Parathyroid adenoma (tissue), 2 donors: ENCODE measurements around the gene TBCE.
"Not testable (repeated sequence)": the region's sequence is repeated elsewhere in the genome, so short reads cannot be mapped to it uniquely, and the experiment has no call there.

Experiments used
- H2AFZ ChIP-seq: fragments of 300-600 bp; sonication (generic); one replicate; pipeline ENCODE4 v1.7.0; 2017; ENCODE audit warnings: antibody characterized with exemption, mild to moderate bottlenecking
- H3K27ac ChIP-seq: fragments of 300-600 bp; sonication (generic); one replicate; pipeline ENCODE4 v1.7.0; 2017
- H3K27me3 ChIP-seq: fragments of 300-600 bp; sonication (generic); one replicate; pipeline ENCODE4 v1.7.0; 2017; ENCODE audit warnings: low read length; ENCODE audit not compliant: control insufficient read depth, insufficient read depth
- H3K36me3 ChIP-seq: fragments of 300-600 bp; sonication (generic); one replicate; pipeline ENCODE4 v1.7.0; 2017; ENCODE audit warnings: low read length; ENCODE audit not compliant: control insufficient read depth, insufficient read depth
- H3K4me1 ChIP-seq: fragments of 300-600 bp; sonication (generic); one replicate; pipeline ENCODE4 v1.7.0; 2017; ENCODE audit warnings: control low read depth
- H3K4me2 ChIP-seq: fragments of 300-600 bp; sonication (generic); one replicate; pipeline ENCODE4 v1.7.0; 2017; ENCODE audit warnings: low read length
- H3K4me3 ChIP-seq: fragments of 300-600 bp; sonication (generic); one replicate; pipeline ENCODE4 v1.7.0; 2017; ENCODE audit warnings: low read depth, low read length
- H3K79me2 ChIP-seq: fragments of 300-600 bp; sonication (generic); one replicate; pipeline ENCODE4 v1.7.0; 2017; ENCODE audit warnings: control low read depth
- H3K9ac ChIP-seq: fragments of 300-600 bp; sonication (generic); one replicate; pipeline ENCODE4 v1.7.0; 2017; ENCODE audit warnings: mild to moderate bottlenecking
- H3K9me3 ChIP-seq: fragments of 300-600 bp; sonication (generic); one replicate; pipeline ENCODE4 v1.7.0; 2017; ENCODE audit warnings: low read length; ENCODE audit not compliant: control insufficient read depth
- TF ChIP-seq, protein P1 (sequence below): fragments of 300-600 bp; sonication (generic); IDR thresholded peaks from one replicate; pipeline ENCODE4 v1.7.0; 2017; ENCODE audit warnings: antibody characterized with exemption, mild to moderate bottlenecking
- donor health status: primary hyperparathyroidism.

Gene TBCE

DNA sequence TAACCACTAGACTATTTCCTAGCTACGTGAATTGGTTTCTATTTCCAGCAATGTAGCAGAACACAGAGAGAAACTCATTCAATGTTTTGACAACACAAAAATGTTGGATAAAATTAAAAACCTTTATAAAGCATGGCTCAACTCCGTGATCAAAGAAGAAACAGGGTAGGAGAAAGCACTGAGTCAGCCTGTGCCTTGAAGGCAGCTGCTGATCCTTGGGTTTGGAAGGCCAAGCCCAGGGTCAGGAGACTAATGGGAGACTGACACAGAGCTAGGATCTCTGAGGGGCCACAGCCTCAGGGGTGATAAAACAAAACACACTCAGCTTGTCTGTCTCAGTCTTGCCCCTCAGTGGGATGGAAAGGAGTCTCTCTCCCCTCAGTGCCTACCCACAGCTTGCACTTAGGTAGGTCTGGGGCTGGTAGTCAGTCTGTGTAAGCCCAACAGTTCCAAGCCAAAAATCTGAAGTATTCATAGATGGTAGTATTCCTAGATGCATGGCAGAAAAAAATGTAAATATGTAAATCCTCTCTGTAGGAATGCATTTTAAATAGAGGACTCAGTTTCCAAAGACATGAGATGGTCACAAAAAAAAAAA lies 83.8 kb downstream of the TBCE start:
- Histone ChIP-seq H3K4me1 (peaks cover 2% of the 10 kb centered on the region), H3K9me3 (no peaks in the 10 kb centered on the region), H2AFZ (no peak overlapping the region), H3K27ac (no peak overlapping the region), H3K4me3 (no peak overlapping the region), H3K27me3 (no peaks in the 10 kb centered on the region), H3K9ac (no peak overlapping the region), H3K36me3 (no peaks in the 10 kb centered on the region), H3K4me2 (no peak overlapping the region), H3K79me2 (no peaks in the 10 kb centered on the region)
- TF ChIP-seq, protein P1, sequence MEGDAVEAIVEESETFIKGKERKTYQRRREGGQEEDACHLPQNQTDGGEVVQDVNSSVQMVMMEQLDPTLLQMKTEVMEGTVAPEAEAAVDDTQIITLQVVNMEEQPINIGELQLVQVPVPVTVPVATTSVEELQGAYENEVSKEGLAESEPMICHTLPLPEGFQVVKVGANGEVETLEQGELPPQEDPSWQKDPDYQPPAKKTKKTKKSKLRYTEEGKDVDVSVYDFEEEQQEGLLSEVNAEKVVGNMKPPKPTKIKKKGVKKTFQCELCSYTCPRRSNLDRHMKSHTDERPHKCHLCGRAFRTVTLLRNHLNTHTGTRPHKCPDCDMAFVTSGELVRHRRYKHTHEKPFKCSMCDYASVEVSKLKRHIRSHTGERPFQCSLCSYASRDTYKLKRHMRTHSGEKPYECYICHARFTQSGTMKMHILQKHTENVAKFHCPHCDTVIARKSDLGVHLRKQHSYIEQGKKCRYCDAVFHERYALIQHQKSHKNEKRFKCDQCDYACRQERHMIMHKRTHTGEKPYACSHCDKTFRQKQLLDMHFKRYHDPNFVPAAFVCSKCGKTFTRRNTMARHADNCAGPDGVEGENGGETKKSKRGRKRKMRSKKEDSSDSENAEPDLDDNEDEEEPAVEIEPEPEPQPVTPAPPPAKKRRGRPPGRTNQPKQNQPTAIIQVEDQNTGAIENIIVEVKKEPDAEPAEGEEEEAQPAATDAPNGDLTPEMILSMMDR, result no peak

DNA sequence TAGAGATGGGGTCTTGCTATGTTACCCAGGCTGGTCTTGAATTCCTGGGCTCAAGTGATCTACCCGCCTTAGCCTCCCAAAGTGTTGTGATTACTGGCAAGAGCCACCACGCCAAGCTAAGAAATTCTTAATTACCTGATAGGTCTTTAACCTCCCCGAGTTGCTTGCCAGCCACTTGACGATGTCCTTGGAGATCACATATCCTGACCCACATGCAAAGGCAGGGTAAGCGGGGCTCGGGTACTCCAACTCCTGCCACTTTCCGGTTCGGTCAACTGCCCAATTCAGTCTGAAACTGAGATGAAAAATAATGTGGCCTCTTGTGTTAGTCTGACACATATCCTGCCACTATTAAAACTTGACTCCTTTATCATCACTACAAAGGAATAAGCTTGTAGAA lies 86.8 kb downstream of the TBCE start:
- Histone ChIP-seq H3K27ac (no peak overlapping the region), H3K4me1 (peaks cover 2% of the 10 kb centered on the region), H3K27me3 (no peaks in the 10 kb centered on the region), H3K4me3 (no peak overlapping the region), H3K4me2 (no peak overlapping the region), H3K36me3 (no peaks in the 10 kb centered on the region), H2AFZ (no peak overlapping the region), H3K9ac (no peak overlapping the region), H3K79me2 (no peaks in the 10 kb centered on the region), H3K9me3 (no peaks in the 10 kb centered on the region)
- TF ChIP-seq, protein P1, result no peak

DNA sequence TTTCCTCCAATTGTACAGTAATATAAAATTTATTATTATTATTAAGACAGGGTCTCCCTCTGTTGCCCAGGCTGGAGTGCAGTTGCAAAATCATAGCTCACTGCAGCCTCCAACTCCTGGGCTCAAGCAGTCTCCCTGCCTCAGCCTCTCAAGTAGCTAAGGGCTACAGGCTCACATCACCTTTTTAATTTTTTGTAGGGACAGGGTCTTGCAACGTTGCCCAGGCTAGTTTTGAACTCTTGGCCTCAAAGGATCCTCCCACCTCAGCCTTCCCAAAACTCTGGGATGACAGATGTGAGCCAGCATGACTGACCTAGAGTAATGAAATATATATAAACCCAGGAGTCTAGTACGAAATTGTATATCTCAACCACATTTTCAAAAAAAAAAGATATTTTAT lies 87.9 kb downstream of the TBCE start:
- Histone ChIP-seq H3K27ac (no peak overlapping the region), H3K4me2 (no peak overlapping the region), H3K9ac (no peak overlapping the region), H3K4me3 (no peak overlapping the region), H3K36me3 (no peaks in the 10 kb centered on the region), H3K9me3 (no peaks in the 10 kb centered on the region), H2AFZ (no peak overlapping the region), H3K4me1 (peaks cover under 1% of the 10 kb centered on the region), H3K79me2 (no peaks in the 10 kb centered on the region), H3K27me3 (no peaks in the 10 kb centered on the region)
- TF ChIP-seq, protein P1, result no peak

DNA sequence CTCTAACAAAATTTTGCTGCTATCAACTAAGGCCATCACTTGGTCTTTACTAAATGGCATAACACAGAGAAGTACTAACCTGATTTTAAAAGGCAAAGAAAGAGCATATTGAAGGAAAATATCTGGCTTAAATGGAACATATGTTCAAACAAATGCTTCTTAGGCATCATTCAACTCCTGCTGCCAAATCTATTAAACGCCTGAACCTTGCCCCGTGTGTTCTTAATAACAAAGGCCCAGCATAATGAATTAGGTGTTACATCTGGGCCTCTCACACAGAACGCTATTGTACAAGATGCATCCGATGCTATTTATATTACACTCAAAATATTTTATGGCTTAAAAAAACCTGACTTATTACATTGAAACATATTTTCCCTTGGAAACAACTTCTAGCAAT lies 88.6 kb downstream of the TBCE start:
- H3K9me3 ChIP-seq, result no peaks in the 10 kb centered on the region
- no peaks in the 10 kb centered on the region for H3K36me3 ChIP-seq
- H3K9ac ChIP-seq, result no peak overlapping the region
- no peaks in the 10 kb centered on the region for H3K4me1 ChIP-seq
- H3K4me3 ChIP-seq, result no peak overlapping the region
- H3K27me3 ChIP-seq, result no peaks in the 10 kb centered on the region
- no peak overlapping the region for H3K27ac ChIP-seq
- H3K4me2 ChIP-seq, result no peak overlapping the region
- no peak overlapping the region for H2AFZ ChIP-seq
- TF ChIP-seq, protein P1, result no peak
- no peaks in the 10 kb centered on the region for H3K79me2 ChIP-seq

GRCh38 chr1:235457856-235458255 lies 90.6 kb downstream of the TBCE start:
- H3K27ac ChIP-seq, H3K27me3 ChIP-seq, H3K79me2 ChIP-seq, H3K9ac ChIP-seq, H3K36me3 ChIP-seq, H3K4me2 ChIP-seq, H2AFZ ChIP-seq, H3K4me3 ChIP-seq, H3K4me1 ChIP-seq, H3K9me3 ChIP-seq: not testable (repeated sequence)
